ENCODE measurements around the gene UNC93B1. TPM values are rescaled to one million over a fixed set of nuclear protein-coding genes. Genes with fewer than 3 reads are reported as not detected.

The UNC93B1 gene
- total and polyA plus RNA-seq, 2 donors (not counting 1 experiment from before 2014, with no cell fraction given) = 15.7 to 20.0 TPM

DNA sequence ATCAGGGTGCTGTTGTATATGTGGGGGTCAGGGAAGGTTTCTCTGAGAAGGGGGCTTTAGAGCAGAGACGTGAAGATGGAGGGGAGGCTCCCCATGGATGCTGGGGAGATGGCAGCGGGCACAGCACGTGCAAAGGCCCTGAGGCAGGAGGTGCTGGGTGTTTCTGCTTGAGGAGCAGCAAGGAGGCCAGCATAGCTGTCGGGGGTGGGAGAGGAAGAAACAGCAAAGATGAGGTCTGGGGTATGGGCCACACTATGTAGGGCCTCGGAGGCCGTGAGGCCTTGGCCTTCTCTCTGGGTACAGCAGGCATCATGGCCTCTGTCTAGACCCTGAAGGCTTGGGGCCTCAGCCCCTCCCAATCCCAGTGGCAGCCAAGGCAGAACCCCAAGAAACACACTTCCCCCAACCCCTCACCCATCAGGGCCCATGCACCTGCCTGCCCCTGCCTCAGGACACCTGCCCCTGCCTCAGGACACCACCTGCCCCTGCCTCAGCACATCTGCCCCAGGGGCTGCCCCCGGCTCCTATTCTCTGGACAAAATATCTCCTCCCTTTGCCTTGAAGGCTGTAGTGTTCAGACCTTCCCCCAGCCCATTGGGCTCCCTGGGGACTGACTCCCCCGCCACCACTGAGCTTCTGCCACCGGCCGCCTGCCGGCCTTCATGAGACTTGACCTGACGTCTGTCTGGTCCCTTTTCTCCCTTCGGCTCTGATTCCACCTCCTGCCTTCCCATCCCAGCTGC, 12.4 kb upstream of the UNC93B1 start:
- no peaks in the 10 kb centered on the region for H3K9me3 ChIP-seq (ENCODE audit: control insufficient read depth, insufficient read depth, low read depth, low read length)
- H3K4me1 ChIP-seq (ENCODE audit: control insufficient read depth, extremely low read depth, insufficient read depth, low read length) = peaks cover 40% of the 10 kb centered on the region
- H2AFZ ChIP-seq (ENCODE audit: low read length) = no peak overlapping the region
- H3K9ac ChIP-seq (ENCODE audit: insufficient read depth, low read length) = no peak overlapping the region
- H3K27ac ChIP-seq (ENCODE audit: insufficient read depth, low read length) = no peak overlapping the region
- H3K4me3 ChIP-seq (replicated peaks in 1 of 4; ENCODE audit: control extremely low read depth in 1 of 4, insufficient read depth in 1 of 4, low read depth in 3 of 4, low read length in 4 of 4) = no peak overlapping the region
- H4K20me1 ChIP-seq (ENCODE audit: control insufficient read depth, extremely low read depth, insufficient read depth, low read length) = no peaks in the 10 kb centered on the region
- no peak for TF ChIP-seq CTCF (conservative IDR thresholded peaks at IDR 0.05 in 1 of 2, IDR thresholded peaks at IDR 0.05 in 1 of 2; ENCODE audit: low read depth in 1 of 2, low read length in 2 of 2)
- TF ChIP-seq EZH2 (IDR thresholded peaks at IDR 0.05; ENCODE audit: low read length, missing control alignments) = no peak
- no peaks in the 10 kb centered on the region for H3K27me3 ChIP-seq (ENCODE audit: control insufficient read depth, insufficient read depth, low read length)
- H3K36me3 ChIP-seq (ENCODE audit: control insufficient read depth, insufficient read depth, low read length) = peaks cover 8% of the 10 kb centered on the region
- H3K79me2 ChIP-seq (ENCODE audit: control insufficient read depth, insufficient read depth, low read length) = peaks cover 21% of the 10 kb centered on the region
- no peak overlapping the region for H3K4me2 ChIP-seq (ENCODE audit: extremely low read depth, insufficient read depth, low read length)
- DNase-seq (ENCODE audit: low read depth in 2 of 2) = no peak

DNA sequence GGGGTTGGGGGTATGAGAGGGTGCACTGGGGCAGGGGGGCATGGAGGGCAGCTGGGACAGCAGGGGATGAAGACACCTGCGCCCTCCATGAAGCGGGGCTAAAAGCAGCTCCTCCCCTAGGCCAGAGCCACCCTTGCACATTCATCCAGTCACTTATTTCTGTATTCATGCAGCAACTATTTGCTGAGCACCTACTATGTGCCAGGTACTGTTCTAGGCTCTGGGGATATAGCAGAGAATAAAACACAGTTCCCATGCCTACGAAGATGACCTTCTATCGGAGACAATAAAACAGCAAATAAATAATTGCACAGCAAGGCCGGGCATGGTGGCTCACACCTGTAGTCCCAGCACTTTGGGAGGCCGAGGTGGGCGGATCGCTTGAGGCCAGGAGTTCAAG, 11.6 kb upstream of the UNC93B1 start:
- Histone ChIP-seq H3K27me3 (ENCODE audit: control insufficient read depth, insufficient read depth, low read length) (no peaks in the 10 kb centered on the region), H3K4me1 (ENCODE audit: control insufficient read depth, extremely low read depth, insufficient read depth, low read length) (peaks cover 40% of the 10 kb centered on the region), H3K79me2 (ENCODE audit: control insufficient read depth, insufficient read depth, low read length) (peaks cover 21% of the 10 kb centered on the region), H3K27ac (ENCODE audit: insufficient read depth, low read length) (no peak overlapping the region), H4K20me1 (ENCODE audit: control insufficient read depth, extremely low read depth, insufficient read depth, low read length) (no peaks in the 10 kb centered on the region), H3K36me3 (ENCODE audit: control insufficient read depth, insufficient read depth, low read length) (peaks cover 6% of the 10 kb centered on the region), H3K4me3 (replicated peaks in 1 of 4; ENCODE audit: control extremely low read depth in 1 of 4, insufficient read depth in 1 of 4, low read depth in 3 of 4, low read length in 4 of 4) (no peak overlapping the region), H3K9ac (ENCODE audit: insufficient read depth, low read length) (no peak overlapping the region), H2AFZ (ENCODE audit: low read length) (no peak overlapping the region), H3K9me3 (ENCODE audit: control insufficient read depth, insufficient read depth, low read depth, low read length) (no peaks in the 10 kb centered on the region), H3K4me2 (ENCODE audit: extremely low read depth, insufficient read depth, low read length) (no peak overlapping the region)
- DNase-seq (ENCODE audit: low read depth in 2 of 2) = no peak
- no peak for TF ChIP-seq CTCF (conservative IDR thresholded peaks at IDR 0.05 in 1 of 2, IDR thresholded peaks at IDR 0.05 in 1 of 2; ENCODE audit: low read depth in 1 of 2, low read length in 2 of 2)
- TF ChIP-seq EZH2 (IDR thresholded peaks at IDR 0.05; ENCODE audit: low read length, missing control alignments) = no peak

DNA sequence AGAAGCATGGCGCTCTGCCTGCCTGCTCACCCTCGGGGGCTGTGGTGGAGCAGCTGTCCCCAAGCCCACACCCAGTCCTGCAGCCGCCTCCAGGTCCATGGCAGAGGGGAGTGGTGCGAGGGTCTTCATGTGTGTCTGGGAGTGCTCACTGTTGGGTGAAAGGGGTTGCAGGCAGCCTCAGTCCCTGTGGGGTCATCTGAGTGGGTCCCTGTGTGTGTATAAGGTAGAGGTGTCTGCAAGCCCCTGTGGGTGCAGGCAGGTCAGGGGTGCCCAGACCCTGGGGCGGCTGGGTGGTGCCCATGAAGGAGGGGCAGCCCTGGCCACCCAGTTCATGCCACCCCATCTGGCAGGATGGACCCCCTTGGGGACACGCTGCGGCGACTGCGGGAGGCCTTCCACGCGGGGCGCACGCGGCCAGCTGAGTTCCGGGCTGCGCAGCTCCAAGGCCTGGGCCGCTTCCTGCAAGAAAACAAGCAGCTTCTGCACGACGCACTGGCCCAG, 11.1 kb upstream of the UNC93B1 start:
- Histone ChIP-seq H3K27me3 (ENCODE audit: control insufficient read depth, insufficient read depth, low read length) (no peaks in the 10 kb centered on the region), H3K9ac (ENCODE audit: insufficient read depth, low read length) (no peak overlapping the region), H3K9me3 (ENCODE audit: control insufficient read depth, insufficient read depth, low read depth, low read length) (no peaks in the 10 kb centered on the region), H4K20me1 (ENCODE audit: control insufficient read depth, extremely low read depth, insufficient read depth, low read length) (no peaks in the 10 kb centered on the region), H3K4me3 (replicated peaks in 1 of 4; ENCODE audit: control extremely low read depth in 1 of 4, insufficient read depth in 1 of 4, low read depth in 3 of 4, low read length in 4 of 4) (no peak overlapping the region), H3K36me3 (ENCODE audit: control insufficient read depth, insufficient read depth, low read length) (peaks cover 6% of the 10 kb centered on the region), H3K4me1 (ENCODE audit: control insufficient read depth, extremely low read depth, insufficient read depth, low read length) (peaks cover 40% of the 10 kb centered on the region), H3K79me2 (ENCODE audit: control insufficient read depth, insufficient read depth, low read length) (peaks cover 21% of the 10 kb centered on the region), H2AFZ (ENCODE audit: low read length) (no peak overlapping the region), H3K4me2 (ENCODE audit: extremely low read depth, insufficient read depth, low read length) (no peak overlapping the region), H3K27ac (ENCODE audit: insufficient read depth, low read length) (peak overlapping the region; percentile 97)
- no peak for DNase-seq (ENCODE audit: low read depth in 2 of 2)
- TF ChIP-seq CTCF (conservative IDR thresholded peaks at IDR 0.05 in 1 of 2, IDR thresholded peaks at IDR 0.05 in 1 of 2; ENCODE audit: low read depth in 1 of 2, low read length in 2 of 2) (no peak), EZH2 (IDR thresholded peaks at IDR 0.05; ENCODE audit: low read length, missing control alignments) (no peak)

Measured in fibroblast of lung (primary cell).